ENCODE results near the gene CACNG7. TPM values are rescaled to one million over a fixed set of nuclear protein-coding genes. Genes with fewer than 3 reads are reported as not detected.

The CACNG7 gene
- polyA plus RNA-seq, 1 donor from 2014 or later = 27.8 TPM

DNA sequence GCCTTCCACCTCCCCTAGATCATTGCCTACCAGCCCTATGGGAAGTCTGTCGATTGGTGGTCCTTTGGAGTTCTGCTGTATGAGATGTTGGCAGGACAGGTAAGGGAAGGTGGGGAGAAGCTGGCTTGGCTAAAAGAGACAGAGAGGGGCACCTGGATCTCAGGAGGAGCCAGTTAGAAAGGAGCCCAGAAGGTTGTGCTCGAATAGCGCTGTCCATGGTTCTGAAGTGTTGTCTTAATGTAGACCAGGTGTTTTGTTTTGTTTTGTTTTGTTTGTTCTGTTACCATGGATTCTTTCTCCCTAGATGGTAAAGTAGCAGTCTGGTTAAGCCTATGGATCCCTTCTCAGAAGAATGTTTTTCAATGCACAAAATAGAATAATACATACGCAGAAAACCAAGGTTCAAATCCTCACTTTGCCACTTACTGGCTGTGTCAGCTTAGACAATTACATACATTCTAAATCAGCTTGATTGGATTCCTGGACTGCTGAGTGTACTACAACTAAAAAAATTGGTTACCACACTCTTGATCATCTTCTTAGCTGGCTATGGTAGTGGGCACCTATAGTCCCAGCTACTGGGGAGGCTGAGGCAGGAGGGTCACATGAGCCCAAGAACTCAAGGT is 5.9 kb upstream of the CACNG7 start:
- no peak overlapping the region for H2AFZ ChIP-seq (ENCODE audit: low read depth, low read length)
- H3K79me2 ChIP-seq (replicated peaks; ENCODE audit: insufficient read depth, low read length) = no peaks in the 10 kb centered on the region
- no peak overlapping the region for H3K9ac ChIP-seq (ENCODE audit: low read length)
- no peak overlapping the region for H3K27ac ChIP-seq (ENCODE audit: low read length)
- no peaks in the 10 kb centered on the region for H3K9me3 ChIP-seq (ENCODE audit: low read length)
- no peak for TF ChIP-seq CTCF (IDR thresholded peaks at IDR 0.05; ENCODE audit: poor library complexity, severe bottlenecking)
- TF ChIP-seq POLR2AphosphoS5 (IDR thresholded peaks at IDR 0.05) = no peak
- TF ChIP-seq EZH2 (IDR thresholded peaks at IDR 0.05; ENCODE audit: borderline replicate concordance, insufficient read depth, low read length, poor library complexity, severe bottlenecking) = no peak
- TF ChIP-seq SMC3 (conservative IDR thresholded peaks at IDR 0.05; ENCODE audit: poor library complexity) = no peak
- no peak for TF ChIP-seq RAD21 (conservative IDR thresholded peaks at IDR 0.05)
- TF ChIP-seq, protein P1, sequence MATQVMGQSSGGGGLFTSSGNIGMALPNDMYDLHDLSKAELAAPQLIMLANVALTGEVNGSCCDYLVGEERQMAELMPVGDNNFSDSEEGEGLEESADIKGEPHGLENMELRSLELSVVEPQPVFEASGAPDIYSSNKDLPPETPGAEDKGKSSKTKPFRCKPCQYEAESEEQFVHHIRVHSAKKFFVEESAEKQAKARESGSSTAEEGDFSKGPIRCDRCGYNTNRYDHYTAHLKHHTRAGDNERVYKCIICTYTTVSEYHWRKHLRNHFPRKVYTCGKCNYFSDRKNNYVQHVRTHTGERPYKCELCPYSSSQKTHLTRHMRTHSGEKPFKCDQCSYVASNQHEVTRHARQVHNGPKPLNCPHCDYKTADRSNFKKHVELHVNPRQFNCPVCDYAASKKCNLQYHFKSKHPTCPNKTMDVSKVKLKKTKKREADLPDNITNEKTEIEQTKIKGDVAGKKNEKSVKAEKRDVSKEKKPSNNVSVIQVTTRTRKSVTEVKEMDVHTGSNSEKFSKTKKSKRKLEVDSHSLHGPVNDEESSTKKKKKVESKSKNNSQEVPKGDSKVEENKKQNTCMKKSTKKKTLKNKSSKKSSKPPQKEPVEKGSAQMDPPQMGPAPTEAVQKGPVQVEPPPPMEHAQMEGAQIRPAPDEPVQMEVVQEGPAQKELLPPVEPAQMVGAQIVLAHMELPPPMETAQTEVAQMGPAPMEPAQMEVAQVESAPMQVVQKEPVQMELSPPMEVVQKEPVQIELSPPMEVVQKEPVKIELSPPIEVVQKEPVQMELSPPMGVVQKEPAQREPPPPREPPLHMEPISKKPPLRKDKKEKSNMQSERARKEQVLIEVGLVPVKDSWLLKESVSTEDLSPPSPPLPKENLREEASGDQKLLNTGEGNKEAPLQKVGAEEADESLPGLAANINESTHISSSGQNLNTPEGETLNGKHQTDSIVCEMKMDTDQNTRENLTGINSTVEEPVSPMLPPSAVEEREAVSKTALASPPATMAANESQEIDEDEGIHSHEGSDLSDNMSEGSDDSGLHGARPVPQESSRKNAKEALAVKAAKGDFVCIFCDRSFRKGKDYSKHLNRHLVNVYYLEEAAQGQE (IDR thresholded peaks at IDR 0.05; ENCODE audit: borderline replicate concordance) = no peak
- H3K27me3 ChIP-seq (ENCODE audit: insufficient read depth, low read depth, low read length) = no peaks in the 10 kb centered on the region
- no peaks in the 10 kb centered on the region for H3K9me2 ChIP-seq (ENCODE audit: insufficient read depth, low read length)
- H4K20me1 ChIP-seq (ENCODE audit: insufficient read depth) = no peaks in the 10 kb centered on the region
- no peaks in the 10 kb centered on the region for H3K36me3 ChIP-seq (ENCODE audit: insufficient read depth, low read length)
- no peaks in the 10 kb centered on the region for H3F3A ChIP-seq (ENCODE audit: insufficient read depth, low read length, poor library complexity, severe bottlenecking)
- no peak overlapping the region for H3K4me2 ChIP-seq (ENCODE audit: low read length)
- H3K4me3 ChIP-seq (ENCODE audit: low read length) = no peak overlapping the region

- H3K36me3 ChIP-seq (ENCODE audit: insufficient read depth, low read length) = no peaks in the 10 kb centered on the region
- no peaks in the 10 kb centered on the region for H3F3A ChIP-seq (ENCODE audit: insufficient read depth, low read length, poor library complexity, severe bottlenecking)
- no peaks in the 10 kb centered on the region for H3K9me2 ChIP-seq (ENCODE audit: insufficient read depth, low read length)
- H3K9me3 ChIP-seq (ENCODE audit: low read length) = no peaks in the 10 kb centered on the region
- H3K4me3 ChIP-seq (ENCODE audit: low read length) = no peak overlapping the region
- H3K4me2 ChIP-seq (ENCODE audit: low read length) = no peak overlapping the region
- no peak overlapping the region for H3K9ac ChIP-seq (ENCODE audit: low read length)
- H3K27me3 ChIP-seq (ENCODE audit: insufficient read depth, low read depth, low read length) = no peaks in the 10 kb centered on the region
- TF ChIP-seq POLR2AphosphoS5 (IDR thresholded peaks at IDR 0.05) (no peak), TAF1 (IDR thresholded peaks at IDR 0.05; ENCODE audit: low read depth) (no peak), EZH2 (IDR thresholded peaks at IDR 0.05; ENCODE audit: borderline replicate concordance, insufficient read depth, low read length, poor library complexity, severe bottlenecking) (no peak), CTCF (IDR thresholded peaks at IDR 0.05; ENCODE audit: poor library complexity, severe bottlenecking) (no peak), SMC3 (conservative IDR thresholded peaks at IDR 0.05; ENCODE audit: poor library complexity) (no peak), EP300 (conservative IDR thresholded peaks at IDR 0.05; ENCODE audit: poor library complexity, severe bottlenecking) (no peak), MXI1 (conservative IDR thresholded peaks at IDR 0.05; ENCODE audit: poor library complexity, severe bottlenecking) (no peak), RAD21 (conservative IDR thresholded peaks at IDR 0.05) (no peak)
- TF ChIP-seq, protein P1 (IDR thresholded peaks at IDR 0.05; ENCODE audit: borderline replicate concordance) = no peak
- no peak overlapping the region for H3K27ac ChIP-seq (ENCODE audit: low read length)
- H4K20me1 ChIP-seq (ENCODE audit: insufficient read depth) = no peaks in the 10 kb centered on the region
- no peaks in the 10 kb centered on the region for H3K79me2 ChIP-seq (replicated peaks; ENCODE audit: insufficient read depth, low read length)
- H2AFZ ChIP-seq (ENCODE audit: low read depth, low read length) = no peak overlapping the region
Observed at GRCh38 chr19:53904909-53905308, 4.2 kb upstream of the CACNG7 start.
